SH-SY5Y (cell line): ENCODE measurements around the gene SLC13A3.

Experiments
- GATA2 ChIP-seq: IDR thresholded peaks from 2 replicates; pipeline ENCODE4 v1.6.1; 2011; ENCODE audit warnings: mild to moderate bottlenecking, low read depth, low read length
- GATA3 ChIP-seq: IDR thresholded peaks from 2 replicates; pipeline ENCODE4 v1.6.1; 2011; ENCODE audit warnings: low read depth, mild to moderate bottlenecking, low read length, moderate library complexity

- no peak for TF ChIP-seq GATA3
- no peak for TF ChIP-seq GATA2
Observed at GRCh38 chr20:46530640-46531039, 120.6 kb downstream of the SLC13A3 start.
